GM12873 (cell line): Measurements from ENCODE around the gene CIAO3.

Experiments
- CTCF ChIP-seq: IDR thresholded peaks from 2 replicates; pipeline ENCODE4 v1.5.1; 2012; ENCODE audit warnings: low read depth, mild to moderate bottlenecking, moderate library complexity, low read length, control low read depth; ENCODE audit not compliant: insufficient read depth; ENCODE audit errors: missing control alignments

The CIAO3 gene

GRCh38 chr16:716768-717325 lies 23.9 kb downstream of the CIAO3 start:
- TF ChIP-seq CTCF: no peak

- no peak for TF ChIP-seq CTCF
Observed at GRCh38 chr16:716200-716568, 24.6 kb downstream of the CIAO3 start.

- TF ChIP-seq CTCF: peak; percentile 13
Observed at GRCh38 chr16:715477-716199, 25.2 kb downstream of the CIAO3 start.

GRCh38 chr16:714558-715476 lies 26.0 kb downstream of the CIAO3 start, which contains the start of gene METRN:
METRN (plus strand) TSS chr16:715118; CDS start chr16:715290, 172 bp downstream.
- TF ChIP-seq CTCF: no peak

- no peak for TF ChIP-seq CTCF
Observed at GRCh38 chr16:714079-714478, 26.7 kb downstream of the CIAO3 start.

- TF ChIP-seq CTCF: peak; percentile 53
Observed at GRCh38 chr16:712740-713250, 28.0 kb downstream of the CIAO3 start.
